ENCODE measurements around the gene ZNF207. TPM values are rescaled to one million over a fixed set of nuclear protein-coding genes. Genes with fewer than 3 reads are reported as not detected.
A peak's percentile ranks its signal among the peaks of the same experiment; 100 is the strongest.

Gene ZNF207
- total and polyA plus RNA-seq, 2 of the 8 experiments (the other 6 are each of a cell fraction or from before 2014, with no cell fraction given): 268 to 286 TPM

DNA sequence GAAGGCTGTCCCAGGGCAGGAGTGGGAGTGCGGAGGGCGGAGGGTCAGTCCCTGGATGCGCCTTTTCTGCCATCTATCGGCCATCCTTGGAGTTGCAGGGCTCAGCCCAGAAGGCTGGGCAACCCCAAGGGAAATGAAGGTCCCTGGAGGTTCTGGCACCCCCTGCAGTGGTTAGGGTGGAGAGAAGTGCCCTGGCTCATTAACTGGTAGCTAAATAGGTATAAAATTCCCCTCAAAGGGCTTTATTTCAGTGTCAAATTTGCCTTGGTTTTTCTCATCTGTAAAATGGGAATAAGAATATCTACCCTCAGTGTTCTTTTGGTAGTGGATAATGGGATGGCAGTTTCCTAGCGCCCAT lies 30.4 kb upstream of the ZNF207 start (continued):
- TF ChIP-seq CHD7 (IDR thresholded peaks at IDR 0.05; ENCODE audit: insufficient replicate concordance, low read length) (no peak), GABPA (IDR thresholded peaks at IDR 0.05; ENCODE audit: borderline replicate concordance, insufficient read depth, low read length) (peak; percentile 56; the same call in 1 of the 2 replicates), EP300 (IDR thresholded peaks at IDR 0.05; ENCODE audit: borderline replicate concordance in 1 of 2, low read depth in 2 of 2, low read length in 2 of 2) (peak in 1 of 2 experiments; percentile 94; a peak in 1 of 3 replicates), JUND (IDR thresholded peaks at IDR 0.05; ENCODE audit: low read length) (no peak), POLR2A (IDR thresholded peaks at IDR 0.05; ENCODE audit: control extremely low read depth in 1 of 2, low read depth in 2 of 2, low read length in 2 of 2) (no peak), MAX (IDR thresholded peaks at IDR 0.05) (0 out of 2 replicates have a peak, but pooled peaks have one; percentile 15), TAF1 (IDR thresholded peaks at IDR 0.05; ENCODE audit: low read depth, low read length) (no peak)
- TF ChIP-seq, protein P1, sequence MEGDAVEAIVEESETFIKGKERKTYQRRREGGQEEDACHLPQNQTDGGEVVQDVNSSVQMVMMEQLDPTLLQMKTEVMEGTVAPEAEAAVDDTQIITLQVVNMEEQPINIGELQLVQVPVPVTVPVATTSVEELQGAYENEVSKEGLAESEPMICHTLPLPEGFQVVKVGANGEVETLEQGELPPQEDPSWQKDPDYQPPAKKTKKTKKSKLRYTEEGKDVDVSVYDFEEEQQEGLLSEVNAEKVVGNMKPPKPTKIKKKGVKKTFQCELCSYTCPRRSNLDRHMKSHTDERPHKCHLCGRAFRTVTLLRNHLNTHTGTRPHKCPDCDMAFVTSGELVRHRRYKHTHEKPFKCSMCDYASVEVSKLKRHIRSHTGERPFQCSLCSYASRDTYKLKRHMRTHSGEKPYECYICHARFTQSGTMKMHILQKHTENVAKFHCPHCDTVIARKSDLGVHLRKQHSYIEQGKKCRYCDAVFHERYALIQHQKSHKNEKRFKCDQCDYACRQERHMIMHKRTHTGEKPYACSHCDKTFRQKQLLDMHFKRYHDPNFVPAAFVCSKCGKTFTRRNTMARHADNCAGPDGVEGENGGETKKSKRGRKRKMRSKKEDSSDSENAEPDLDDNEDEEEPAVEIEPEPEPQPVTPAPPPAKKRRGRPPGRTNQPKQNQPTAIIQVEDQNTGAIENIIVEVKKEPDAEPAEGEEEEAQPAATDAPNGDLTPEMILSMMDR (IDR thresholded peaks at IDR 0.05; ENCODE audit: control extremely low read depth in 1 of 3, insufficient read depth in 1 of 3, low read depth in 1 of 3, low read length in 3 of 3): peak; percentile 96 to 99 (median 99)
